GM12873 (cell line): Measurements from ENCODE around the gene KASH5.

Source experiments
- TF ChIP-seq, protein P1 (sequence below): IDR thresholded peaks from 2 replicates; pipeline ENCODE4 v1.5.1; 2012; ENCODE audit warnings: low read depth, mild to moderate bottlenecking, moderate library complexity, low read length, control low read depth; ENCODE audit not compliant: insufficient read depth; ENCODE audit errors: missing control alignments

KASH5 gene

DNA sequence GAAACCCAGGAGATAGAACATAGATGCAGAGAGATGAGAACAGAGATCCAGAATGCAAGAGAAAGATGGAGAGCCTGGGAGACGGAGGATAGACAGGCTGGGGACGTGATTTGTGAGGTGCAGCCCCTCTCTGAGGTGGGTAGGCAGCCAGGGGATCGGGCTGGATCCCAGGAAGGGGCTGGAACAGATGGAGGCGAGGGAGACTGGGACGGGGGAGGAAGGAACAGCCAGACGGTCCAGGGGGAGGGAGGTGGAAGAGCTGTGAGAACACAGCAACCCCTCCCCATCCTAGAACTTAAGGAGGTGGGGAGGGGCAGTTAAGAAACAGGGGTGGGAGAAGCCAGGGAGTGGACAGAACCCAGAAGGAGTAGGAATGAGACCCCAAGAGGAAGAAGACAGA, 50.2 kb downstream of the KASH5 start:
- TF ChIP-seq, protein P1, sequence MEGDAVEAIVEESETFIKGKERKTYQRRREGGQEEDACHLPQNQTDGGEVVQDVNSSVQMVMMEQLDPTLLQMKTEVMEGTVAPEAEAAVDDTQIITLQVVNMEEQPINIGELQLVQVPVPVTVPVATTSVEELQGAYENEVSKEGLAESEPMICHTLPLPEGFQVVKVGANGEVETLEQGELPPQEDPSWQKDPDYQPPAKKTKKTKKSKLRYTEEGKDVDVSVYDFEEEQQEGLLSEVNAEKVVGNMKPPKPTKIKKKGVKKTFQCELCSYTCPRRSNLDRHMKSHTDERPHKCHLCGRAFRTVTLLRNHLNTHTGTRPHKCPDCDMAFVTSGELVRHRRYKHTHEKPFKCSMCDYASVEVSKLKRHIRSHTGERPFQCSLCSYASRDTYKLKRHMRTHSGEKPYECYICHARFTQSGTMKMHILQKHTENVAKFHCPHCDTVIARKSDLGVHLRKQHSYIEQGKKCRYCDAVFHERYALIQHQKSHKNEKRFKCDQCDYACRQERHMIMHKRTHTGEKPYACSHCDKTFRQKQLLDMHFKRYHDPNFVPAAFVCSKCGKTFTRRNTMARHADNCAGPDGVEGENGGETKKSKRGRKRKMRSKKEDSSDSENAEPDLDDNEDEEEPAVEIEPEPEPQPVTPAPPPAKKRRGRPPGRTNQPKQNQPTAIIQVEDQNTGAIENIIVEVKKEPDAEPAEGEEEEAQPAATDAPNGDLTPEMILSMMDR: no peak

DNA sequence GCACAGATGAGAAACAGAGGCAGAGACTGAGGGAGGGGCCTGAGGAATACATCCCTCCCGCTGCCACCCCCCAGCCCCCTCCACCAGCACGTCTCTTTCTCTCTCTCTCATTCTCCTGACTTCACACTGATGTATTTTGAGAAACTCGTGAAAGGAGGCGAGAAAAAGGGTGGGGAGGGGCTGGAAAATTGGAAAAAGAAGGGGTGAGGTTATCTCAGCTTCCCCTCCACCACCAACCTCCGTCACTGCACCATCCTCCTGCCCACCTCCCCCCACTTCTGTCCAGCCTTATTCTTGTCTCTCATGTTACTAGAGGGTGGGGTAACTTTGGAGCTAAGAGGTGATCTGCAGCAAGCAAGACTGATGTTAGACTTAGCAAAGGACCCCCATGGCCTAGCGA, 51.8 kb downstream of the KASH5 start:
- TF ChIP-seq, protein P1: no peak

GRCh38 chr19:49440439-49441209, 52.6 kb downstream of the KASH5 start:
- TF ChIP-seq, protein P1: no peak

DNA sequence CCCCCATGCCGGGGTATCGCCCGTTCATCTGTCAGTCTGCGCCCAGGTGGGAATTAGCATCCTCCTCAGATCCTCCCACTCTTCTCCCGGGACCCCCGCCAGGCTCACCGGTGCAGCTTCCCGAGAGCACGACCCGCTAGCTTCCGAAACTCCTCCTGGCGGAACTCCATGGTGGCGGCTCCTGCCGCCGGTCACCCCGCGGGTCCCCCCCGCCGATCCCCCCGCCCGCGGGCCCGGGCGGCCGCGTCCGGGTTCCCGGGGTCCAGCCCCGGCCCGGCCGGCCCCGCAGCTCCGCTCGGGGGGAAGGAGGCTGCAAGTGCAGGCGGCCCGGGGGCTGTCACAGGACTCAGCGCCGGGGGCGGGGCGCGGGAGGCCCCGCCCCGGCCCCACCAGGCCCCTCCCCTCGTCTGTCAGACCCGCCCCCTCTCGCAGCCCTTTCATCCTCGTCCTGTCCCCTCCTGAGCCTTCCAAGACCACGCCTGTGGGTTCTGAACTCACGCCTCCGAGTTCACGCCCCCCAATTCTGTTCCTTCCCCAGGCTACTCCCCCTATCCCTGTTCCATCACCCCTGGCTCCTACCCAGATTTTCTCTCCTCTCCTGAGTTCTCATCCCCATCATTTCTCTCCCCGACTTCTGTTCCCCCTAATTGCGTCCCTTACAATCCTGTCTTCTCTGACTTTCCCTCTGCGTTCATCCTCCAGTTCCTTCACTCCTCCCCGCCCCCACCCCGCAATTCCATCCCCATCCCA, 53.3 kb downstream of the KASH5 start, which contains the start of gene SLC17A7:
Gene SLC17A7, minus strand, starts transcription at position 318 of the 750 bp plus-strand sequence. Its CDS starts 148 bp downstream, at position 170.
- TF ChIP-seq, protein P1: no peak

GRCh38 chr19:49441960-49442350, 53.9 kb downstream of the KASH5 start:
- TF ChIP-seq, protein P1: no peak

- TF ChIP-seq, protein P1: no peak
These were observed 54.3 kb downstream of the KASH5 start for GRCh38 chr19:49442354-49442753.

DNA sequence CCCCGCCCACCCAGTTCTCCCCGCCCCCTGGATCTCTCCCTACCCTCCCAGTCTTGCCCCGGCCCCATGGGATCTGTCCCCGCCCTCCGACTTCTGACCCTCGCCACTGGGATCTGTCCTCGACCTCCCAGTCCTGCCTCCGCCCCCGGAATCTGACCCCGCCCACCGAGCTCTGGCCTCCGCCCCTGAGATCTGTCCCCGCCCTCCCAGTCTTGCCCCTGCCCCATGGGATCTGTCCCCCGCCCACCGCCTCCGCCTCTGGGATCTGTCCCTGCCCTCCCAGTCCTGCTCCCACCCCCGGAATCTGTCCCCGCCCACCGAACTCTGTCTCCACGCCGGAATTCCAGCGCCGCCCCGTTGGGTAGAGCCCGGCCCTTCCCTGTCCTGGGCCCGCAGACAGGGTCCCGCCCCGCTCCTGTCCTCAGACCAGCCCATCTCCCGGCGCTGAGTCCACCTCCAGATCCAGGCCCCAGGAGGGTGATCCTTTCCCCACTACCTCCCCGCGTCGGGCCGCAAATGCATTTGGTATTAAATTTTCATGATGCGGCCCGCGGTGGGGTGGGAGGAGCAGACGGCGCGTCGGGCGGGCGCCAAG, 54.8 kb downstream of the KASH5 start:
- TF ChIP-seq, protein P1: no peak
